Stimulated activated CD4-positive, alpha-beta T cell treated with anti-CD3 and anti-CD28 coated beads, Interleukin-1b, Interleukin-23, amount 100 ng/mL, for 1 hour (primary cell): ENCODE measurements around the gene SRMS.
"Not testable (repeated sequence)": the region's sequence is repeated elsewhere in the genome, so short reads cannot be mapped to it uniquely, and the experiment has no call there.

Experiments used
- DNase-seq, 2 donors: peaks; one replicate each; pipeline ENCODE4 v3.0.0-alpha.2; 2020; ENCODE audit warnings: low read depth in 2 of 2

The SRMS gene

GRCh38 chr20:63578224-63579016 lies 30.9 kb upstream of the SRMS start:
- no peak for DNase-seq

GRCh38 chr20:63577317-63577894 lies 29.9 kb upstream of the SRMS start:
- DNase-seq = no peak

GRCh38 chr20:63576311-63576710 lies 28.8 kb upstream of the SRMS start:
- no peak for DNase-seq

- no peak for DNase-seq
Measured at GRCh38 chr20:63574829-63575743, 27.5 kb upstream of the SRMS start.

GRCh38 chr20:63574156-63574828 lies 26.7 kb upstream of the SRMS start, which contains the start of gene HELZ2:
Gene HELZ2, minus strand, starts transcription at chr20:63574239. Its CDS starts 1,854 bp downstream, at chr20:63572385.
- peak in 1 of 2 donors; percentile 48 for DNase-seq

- DNase-seq = no peak
Measured at GRCh38 chr20:63573647-63574131, 26.1 kb upstream of the SRMS start.

- DNase-seq = no peak
Measured at GRCh38 chr20:63572788-63573646, 25.5 kb upstream of the SRMS start.

- no peak for DNase-seq
Measured at GRCh38 chr20:63572071-63572787, 24.7 kb upstream of the SRMS start.

GRCh38 chr20:63571087-63571478 lies 23.5 kb upstream of the SRMS start:
- not testable (repeated sequence) for DNase-seq

- DNase-seq = no peak
Measured at GRCh38 chr20:63570281-63571086, 22.9 kb upstream of the SRMS start.

- no peak for DNase-seq
Measured at GRCh38 chr20:63568986-63569949, 21.7 kb upstream of the SRMS start.

GRCh38 chr20:63568170-63568981 lies 20.8 kb upstream of the SRMS start:
- no peak for DNase-seq

GRCh38 chr20:63567386-63568169 lies 20.0 kb upstream of the SRMS start:
- no peak for DNase-seq

- DNase-seq = no peak
Measured at GRCh38 chr20:63567136-63567385, 19.5 kb upstream of the SRMS start.

GRCh38 chr20:63566395-63567135 lies 19.0 kb upstream of the SRMS start:
- DNase-seq = no peak
